OCI-M2 (cell line): ENCODE results near the gene STK32C.
"Not testable (repeated sequence)": the region's sequence is repeated elsewhere in the genome, so short reads cannot be mapped to it uniquely, and the experiment has no call there.

Experiments
- DNase-seq: peaks from one replicate; lab custom pipeline; 2025; ENCODE audit not compliant: unreplicated experiment; lab: John Stamatoyannopoulos, UW

The STK32C gene

GRCh38 chr10:132160834-132161622 lies 146.7 kb downstream of the STK32C start:
- DNase-seq: not testable (repeated sequence)

DNA sequence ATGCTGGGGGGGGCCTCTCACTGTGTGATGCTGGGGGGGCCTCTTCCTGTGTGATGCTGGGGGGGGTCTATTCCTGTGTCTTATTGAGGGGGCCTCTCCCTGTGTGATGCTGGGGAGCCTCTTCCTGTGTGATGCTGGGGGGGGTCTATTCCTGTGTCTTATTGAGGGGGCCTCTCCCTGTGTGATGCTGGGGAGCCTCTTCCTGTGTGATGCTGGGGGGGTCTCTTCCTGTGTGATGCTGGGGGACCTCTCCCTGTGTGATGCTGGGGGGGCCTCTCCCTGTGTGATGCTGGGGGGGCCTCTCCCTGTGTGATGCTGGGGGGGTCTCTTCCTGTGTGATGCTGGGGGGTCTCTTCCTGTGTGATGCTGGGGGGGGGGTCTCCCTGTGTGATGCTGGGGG lies 147.5 kb downstream of the STK32C start:
- DNase-seq: not testable (repeated sequence)

GRCh38 chr10:132159302-132160230 lies 148.2 kb downstream of the STK32C start:
- not testable (repeated sequence) for DNase-seq

- DNase-seq: no peak
These were observed 148.9 kb downstream of the STK32C start for GRCh38 chr10:132158823-132159222.

GRCh38 chr10:132158122-132158741 lies 149.5 kb downstream of the STK32C start:
- no peak for DNase-seq
